Epidermal melanocyte (primary cell): ENCODE data around the gene PTGR3.
"Not testable (repeated sequence)": the region's sequence is repeated elsewhere in the genome, so short reads cannot be mapped to it uniquely, and the experiment has no call there.

Experiments used
- DNase-seq: peaks from one replicate; pipeline ENCODE4 v3.0.0; 2011; ENCODE audit warnings: low spot score; ENCODE audit not compliant: insufficient read length

The PTGR3 gene

GRCh38 chr18:75204269-75204731 lies 4.6 kb downstream of the PTGR3 start:
- DNase-seq: no peak

GRCh38 chr18:75203416-75204268 lies 5.3 kb downstream of the PTGR3 start:
- no peak for DNase-seq

GRCh38 chr18:75202696-75203365 lies 6.1 kb downstream of the PTGR3 start:
- DNase-seq: no peak

GRCh38 chr18:75201282-75202270 lies 7.4 kb downstream of the PTGR3 start:
- no peak for DNase-seq

GRCh38 chr18:75200605-75201280 lies 8.2 kb downstream of the PTGR3 start:
- DNase-seq: no peak

GRCh38 chr18:75200071-75200470 lies 8.9 kb downstream of the PTGR3 start:
- no peak for DNase-seq

GRCh38 chr18:75199327-75199726 lies 9.6 kb downstream of the PTGR3 start:
- no peak for DNase-seq

- DNase-seq: no peak
These were observed 10.9 kb downstream of the PTGR3 start for GRCh38 chr18:75198036-75198435.

GRCh38 chr18:75192899-75193298 lies 16.0 kb downstream of the PTGR3 start:
- DNase-seq: peak; percentile 1

- DNase-seq: no peak
These were observed 19.2 kb downstream of the PTGR3 start for GRCh38 chr18:75189696-75190095.

- not testable (repeated sequence) for DNase-seq
These were observed 21.2 kb downstream of the PTGR3 start for GRCh38 chr18:75187702-75188101.

- no peak for DNase-seq
These were observed 23.5 kb downstream of the PTGR3 start for GRCh38 chr18:75185460-75185859.

GRCh38 chr18:75183973-75184493 lies 24.9 kb downstream of the PTGR3 start:
- no peak for DNase-seq

GRCh38 chr18:75183524-75183923 lies 25.4 kb downstream of the PTGR3 start:
- DNase-seq: no peak

GRCh38 chr18:75179819-75180600 lies 28.9 kb downstream of the PTGR3 start:
- DNase-seq: peak; percentile 58

GRCh38 chr18:75178376-75178775 lies 30.6 kb downstream of the PTGR3 start:
- no peak for DNase-seq

GRCh38 chr18:75176849-75177248 lies 32.1 kb downstream of the PTGR3 start:
- no peak for DNase-seq

GRCh38 chr18:75173738-75174137 lies 35.2 kb downstream of the PTGR3 start:
- no peak for DNase-seq

- DNase-seq: no peak
These were observed 35.9 kb downstream of the PTGR3 start for GRCh38 chr18:75173125-75173432.
